ENCODE data around the gene LRRC14B.
A peak's percentile ranks its signal among the peaks of the same experiment; 100 is the strongest.
"Not testable (repeated sequence)": the region's sequence is repeated elsewhere in the genome, so short reads cannot be mapped to it uniquely, and the experiment has no call there.

Gene LRRC14B

DNA sequence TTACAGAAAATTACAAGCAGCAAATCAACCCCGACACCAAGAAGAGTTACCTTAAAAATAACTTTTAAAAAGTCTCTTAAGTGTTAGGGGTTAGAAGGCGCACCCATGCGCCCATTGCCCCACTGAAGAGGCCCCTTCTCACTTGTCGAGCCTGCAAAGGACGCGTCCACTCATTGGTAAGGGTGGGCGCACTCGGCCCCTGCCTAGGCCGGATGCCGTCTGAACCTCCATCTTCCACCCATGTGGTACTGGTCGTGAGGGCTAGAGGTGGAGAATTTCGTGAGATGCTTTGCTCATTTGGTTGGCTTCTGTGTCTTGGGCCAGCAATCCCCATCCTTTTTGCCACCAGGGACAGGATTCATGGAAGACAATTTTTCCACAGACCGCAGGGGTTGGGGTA lies 27.5 kb upstream of the LRRC14B start:
- no peaks in the 10 kb centered on the region for H3K9me3 Mint-ChIP-seq
- peaks cover 29 to 33% of the 10 kb centered on the region in 2 donors for H3K27me3 Mint-ChIP-seq
- H3K4me1 Mint-ChIP-seq (ENCODE audit: low read depth in 2 of 2), result peaks cover 0 to 3% of the 10 kb centered on the region in 2 donors
- H3K4me3 Mint-ChIP-seq, result no peak overlapping the region
- H3K36me3 Mint-ChIP-seq (ENCODE audit: insufficient read depth), result no peaks in the 10 kb centered on the region
- DNase-seq (no peak), ATAC-seq (replicated peaks) (no peak)
- H3K27ac Mint-ChIP-seq, result no peak overlapping the region

GRCh38 chr5:164244-164643 lies 27.1 kb upstream of the LRRC14B start:
- peaks cover 0 to 3% of the 10 kb centered on the region in 2 donors for H3K4me1 Mint-ChIP-seq (ENCODE audit: low read depth in 2 of 2)
- no peaks in the 10 kb centered on the region for H3K36me3 Mint-ChIP-seq (ENCODE audit: insufficient read depth)
- ATAC-seq (replicated peaks), result no peak
- H3K27ac Mint-ChIP-seq, result no peak overlapping the region
- DNase-seq, result no peak
- H3K4me3 Mint-ChIP-seq, result no peak overlapping the region
- H3K27me3 Mint-ChIP-seq, result peaks cover 24 to 29% of the 10 kb centered on the region in 2 donors
- no peaks in the 10 kb centered on the region for H3K9me3 Mint-ChIP-seq

- not testable (repeated sequence) for H3K4me3 Mint-ChIP-seq; H3K36me3 Mint-ChIP-seq (ENCODE audit: insufficient read depth); H3K27ac Mint-ChIP-seq; H3K9me3 Mint-ChIP-seq; ATAC-seq (replicated peaks); DNase-seq; H3K4me1 Mint-ChIP-seq (ENCODE audit: low read depth in 2 of 2)
- H3K27me3 Mint-ChIP-seq, result peaks cover 19 to 24% of the 10 kb centered on the region in 2 donors
Measured at GRCh38 chr5:164783-165182, 26.5 kb upstream of the LRRC14B start.

DNA sequence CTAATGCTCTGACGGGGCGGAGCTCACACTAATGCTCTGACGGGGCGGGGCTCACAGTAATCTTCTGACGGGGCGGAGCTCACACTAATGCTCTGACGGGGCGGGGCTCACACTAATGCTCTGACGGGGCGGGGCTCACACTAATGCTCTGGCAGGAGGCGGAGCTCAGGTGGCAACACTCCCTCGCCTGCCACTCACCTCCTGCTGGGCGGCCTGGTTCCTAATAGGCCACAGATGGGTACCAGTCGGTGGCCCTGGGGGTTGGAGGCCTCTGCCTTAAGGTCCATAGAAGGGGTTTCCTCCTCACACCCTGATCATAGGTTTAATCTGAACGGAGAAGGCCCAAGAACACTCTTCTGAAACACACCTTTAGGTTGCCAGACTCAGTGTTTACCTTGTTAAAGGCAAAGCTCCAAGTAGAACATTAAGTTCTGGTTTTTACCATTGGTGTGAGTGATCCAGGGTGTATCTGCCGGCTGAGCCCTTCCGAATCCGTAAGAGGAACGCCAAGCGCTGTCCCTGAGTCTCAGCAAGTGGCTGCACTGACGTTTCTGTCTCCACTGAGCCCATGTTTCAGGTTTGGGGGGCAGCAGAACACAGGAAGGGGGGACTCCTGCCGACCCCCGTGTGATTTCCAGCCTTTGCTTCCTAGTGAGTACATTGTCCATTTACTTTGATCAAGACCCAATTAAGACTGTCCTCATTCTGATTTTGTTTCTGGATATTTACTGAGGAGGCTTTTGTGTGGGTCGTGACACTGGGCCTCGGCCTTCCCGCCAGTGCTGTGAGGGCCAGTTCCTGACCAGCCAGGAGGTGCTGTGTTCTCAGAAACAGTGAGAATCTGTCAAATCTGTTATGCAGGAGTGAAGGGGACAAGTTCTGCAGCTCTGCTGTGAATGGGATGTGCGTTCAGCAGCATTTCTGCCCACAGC lies 24.6 kb upstream of the LRRC14B start:
- Mint-ChIP-seq H3K36me3 (ENCODE audit: insufficient read depth) (no peaks in the 10 kb centered on the region), H3K4me3 (no peak overlapping the region), H3K9me3 (no peaks in the 10 kb centered on the region), H3K4me1 (ENCODE audit: low read depth in 2 of 2) (no peaks in the 10 kb centered on the region), H3K27ac (no peak overlapping the region), H3K27me3 (peaks cover 0 to 4% of the 10 kb centered on the region in 2 donors)
- ATAC-seq (replicated peaks) (no peak), DNase-seq (no peak)

- peaks cover 1 to 5% of the 10 kb centered on the region in 2 donors for H3K27me3 Mint-ChIP-seq
- no peak for ATAC-seq (replicated peaks)
- H3K4me3 Mint-ChIP-seq, result no peak overlapping the region
- DNase-seq, result no peak
- H3K9me3 Mint-ChIP-seq, result no peaks in the 10 kb centered on the region
- no peaks in the 10 kb centered on the region for H3K36me3 Mint-ChIP-seq (ENCODE audit: insufficient read depth)
- H3K27ac Mint-ChIP-seq, result no peak overlapping the region
- no peaks in the 10 kb centered on the region for H3K4me1 Mint-ChIP-seq (ENCODE audit: low read depth in 2 of 2)
Measured at GRCh38 chr5:167511-167910, 23.8 kb upstream of the LRRC14B start.

- H3K9me3 Mint-ChIP-seq, result no peaks in the 10 kb centered on the region
- H3K27ac Mint-ChIP-seq, result peak overlapping the region in 1 of 2 donors; percentile 74
Measured at GRCh38 chr5:167982-168660, 23.2 kb upstream of the LRRC14B start.

GRCh38 chr5:169071-169727 lies 22.1 kb upstream of the LRRC14B start:
- ATAC-seq (replicated peaks) (no peak), DNase-seq (no peak)
- H3K4me3 Mint-ChIP-seq, result no peak overlapping the region
- no peaks in the 10 kb centered on the region for H3K9me3 Mint-ChIP-seq
- H3K27me3 Mint-ChIP-seq, result peaks cover 13 to 22% of the 10 kb centered on the region in 2 donors
- no peaks in the 10 kb centered on the region for H3K36me3 Mint-ChIP-seq (ENCODE audit: insufficient read depth)
- peak overlapping the region in 1 of 2 donors; percentile 74 for H3K27ac Mint-ChIP-seq
- H3K4me1 Mint-ChIP-seq (ENCODE audit: low read depth in 2 of 2), result peaks cover 0 to 2% of the 10 kb centered on the region in 2 donors

More at GRCh38 chr5:167982-168660, 23.2 kb upstream of the LRRC14B start:
- no peak overlapping the region for H3K4me3 Mint-ChIP-seq
- peaks cover 7 to 11% of the 10 kb centered on the region in 2 donors for H3K27me3 Mint-ChIP-seq
- H3K4me1 Mint-ChIP-seq (ENCODE audit: low read depth in 2 of 2), result no peaks in the 10 kb centered on the region
- no peaks in the 10 kb centered on the region for H3K36me3 Mint-ChIP-seq (ENCODE audit: insufficient read depth)
- no peak for ATAC-seq (replicated peaks)
- DNase-seq, result no peak

DNA sequence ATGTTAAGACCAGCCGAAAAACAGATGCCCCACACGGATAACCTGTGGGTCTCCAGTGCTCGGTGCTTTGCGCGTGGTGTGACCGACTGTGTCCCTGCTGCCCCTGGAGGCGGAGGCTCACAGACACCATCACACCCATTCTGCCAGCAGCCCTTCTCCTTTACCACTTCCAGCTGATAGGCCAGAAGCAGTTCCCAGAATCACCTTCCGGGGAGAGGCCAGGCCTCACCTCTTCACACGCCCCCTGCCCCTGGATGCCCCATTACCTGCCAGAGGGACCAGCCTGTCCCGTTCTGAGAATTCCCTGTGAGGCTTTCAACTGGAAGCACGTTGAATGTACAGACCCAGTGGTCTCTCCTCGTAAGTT lies 21.6 kb upstream of the LRRC14B start:
- no peak overlapping the region for H3K27ac Mint-ChIP-seq

DNA sequence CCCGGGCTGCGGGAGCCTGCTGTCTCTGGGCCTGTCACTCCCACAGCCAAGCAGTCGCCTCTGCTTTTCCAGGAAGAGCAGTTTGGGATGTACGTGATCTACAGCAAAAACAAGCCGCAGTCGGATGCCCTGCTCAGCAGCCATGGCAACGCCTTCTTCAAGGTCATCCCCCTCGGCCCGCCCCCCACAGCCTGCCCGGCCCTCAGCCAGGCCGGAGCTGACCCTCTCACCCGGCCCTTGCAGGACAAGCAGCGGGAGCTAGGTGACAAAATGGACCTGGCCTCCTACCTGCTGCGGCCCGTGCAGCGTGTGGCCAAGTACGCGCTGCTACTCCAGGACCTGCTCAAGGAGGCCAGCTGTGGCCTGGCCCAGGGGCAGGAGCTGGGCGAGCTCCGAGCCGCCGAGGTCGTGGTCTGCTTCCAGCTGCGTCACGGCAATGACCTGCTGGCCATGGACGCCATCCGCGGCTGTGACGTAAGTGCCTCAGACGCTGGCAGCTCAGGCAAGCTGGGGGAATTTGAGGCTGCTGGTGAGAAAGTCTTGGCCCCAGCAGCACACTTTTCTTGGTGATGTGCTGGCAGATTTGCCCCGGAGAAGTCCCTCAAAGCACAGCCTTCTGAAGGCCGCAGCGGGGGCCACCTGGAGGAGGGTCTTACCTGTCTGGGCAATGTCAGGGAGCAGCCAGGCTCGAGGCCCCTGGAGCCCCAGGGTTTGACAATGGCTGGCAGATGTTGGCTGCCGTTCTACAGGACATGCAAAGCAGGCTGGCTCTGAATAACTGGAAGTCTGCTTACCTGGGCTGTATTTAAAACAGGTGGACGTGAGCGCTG lies 20.1 kb upstream of the LRRC14B start:
- DNase-seq, result no peak
- peaks cover 13 to 38% of the 10 kb centered on the region in 2 donors for H3K27me3 Mint-ChIP-seq
- H3K27ac Mint-ChIP-seq, result no peak overlapping the region
- no peak for ATAC-seq (replicated peaks)
- H3K9me3 Mint-ChIP-seq, result no peaks in the 10 kb centered on the region
- peaks cover 0 to 2% of the 10 kb centered on the region in 2 donors for H3K4me1 Mint-ChIP-seq (ENCODE audit: low read depth in 2 of 2)
- H3K36me3 Mint-ChIP-seq (ENCODE audit: insufficient read depth), result no peaks in the 10 kb centered on the region
- no peak overlapping the region for H3K4me3 Mint-ChIP-seq

More for the DNA sequence above, 21.6 kb upstream of the LRRC14B start:
- Mint-ChIP-seq H3K4me1 (ENCODE audit: low read depth in 2 of 2) (peaks cover 0 to 2% of the 10 kb centered on the region in 2 donors), H3K27me3 (peaks cover 13 to 27% of the 10 kb centered on the region in 2 donors), H3K36me3 (ENCODE audit: insufficient read depth) (no peaks in the 10 kb centered on the region), H3K4me3 (no peak overlapping the region), H3K9me3 (no peaks in the 10 kb centered on the region)
- no peak for DNase-seq
- no peak for ATAC-seq (replicated peaks)

- DNase-seq (no peak), ATAC-seq (replicated peaks) (no peak)
- peaks cover 0 to 2% of the 10 kb centered on the region in 2 donors for H3K4me1 Mint-ChIP-seq (ENCODE audit: low read depth in 2 of 2)
- no peaks in the 10 kb centered on the region for H3K9me3 Mint-ChIP-seq
- peaks cover 13 to 38% of the 10 kb centered on the region in 2 donors for H3K27me3 Mint-ChIP-seq
- no peak overlapping the region for H3K27ac Mint-ChIP-seq
- no peak overlapping the region for H3K4me3 Mint-ChIP-seq
- H3K36me3 Mint-ChIP-seq (ENCODE audit: insufficient read depth), result no peaks in the 10 kb centered on the region
Measured at GRCh38 chr5:171801-172331, 19.4 kb upstream of the LRRC14B start.

GRCh38 chr5:172421-172820 lies 18.9 kb upstream of the LRRC14B start:
- Mint-ChIP-seq H3K27me3 (peaks cover 18 to 38% of the 10 kb centered on the region in 2 donors), H3K36me3 (ENCODE audit: insufficient read depth) (no peaks in the 10 kb centered on the region), H3K27ac (no peak overlapping the region), H3K4me1 (ENCODE audit: low read depth in 2 of 2) (peaks cover 0 to 2% of the 10 kb centered on the region in 2 donors), H3K9me3 (no peaks in the 10 kb centered on the region), H3K4me3 (no peak overlapping the region)
- DNase-seq (no peak), ATAC-seq (replicated peaks) (no peak)

- ATAC-seq (replicated peaks) (no peak), DNase-seq (no peak)
- Mint-ChIP-seq H3K4me1 (ENCODE audit: low read depth in 2 of 2) (peaks cover 0 to 2% of the 10 kb centered on the region in 2 donors), H3K9me3 (no peaks in the 10 kb centered on the region), H3K4me3 (no peak overlapping the region), H3K27me3 (peaks cover 18 to 38% of the 10 kb centered on the region in 2 donors), H3K36me3 (ENCODE audit: insufficient read depth) (no peaks in the 10 kb centered on the region), H3K27ac (no peak overlapping the region)
Measured at GRCh38 chr5:172841-173251, 18.4 kb upstream of the LRRC14B start.
